Mesenchymal stem cell (in vitro differentiated cells and primary cell): ENCODE results near the gene PSTPIP1.

Experiments used
- DNase-seq: peaks from one replicate; pipeline ENCODE4 v3.0.0-alpha.2; 2013
- H2AFZ ChIP-seq: one replicate; pipeline ENCODE4 v1.6.1; 2013; ENCODE audit warnings: low read depth, mild to moderate bottlenecking, control low read depth, inconsistent platforms, low read length, moderate library complexity
- H2AK5ac ChIP-seq: 2 replicates; pipeline ENCODE4 v1.6.1; 2013; ENCODE audit warnings: low read length, moderate library complexity, mild to moderate bottlenecking, inconsistent platforms; ENCODE audit not compliant: severe bottlenecking
- H2BK120ac ChIP-seq: one replicate; pipeline ENCODE4 v1.6.1; 2013; ENCODE audit warnings: low read depth, mild to moderate bottlenecking, inconsistent platforms, low read length, moderate library complexity
- H2BK12ac ChIP-seq, 2 experiments: one replicate each; pipeline ENCODE4 v1.6.1; 2013; ENCODE audit warnings: inconsistent platforms in 2 of 2, low read length in 2 of 2, mild to moderate bottlenecking in 2 of 2, moderate library complexity in 2 of 2, control low read depth in 1 of 2
- H2BK15ac ChIP-seq: one replicate; pipeline ENCODE4 v1.6.1; 2013; ENCODE audit warnings: mild to moderate bottlenecking, low read depth, inconsistent platforms; ENCODE audit not compliant: poor library complexity, severe bottlenecking
- H2BK5ac ChIP-seq: 2 replicates; pipeline ENCODE4 v1.6.1; 2013; ENCODE audit warnings: low read depth, mild to moderate bottlenecking, low read length, control low read depth, inconsistent platforms; ENCODE audit not compliant: poor library complexity, severe bottlenecking
- H3K14ac ChIP-seq, 2 experiments: one replicate each; pipeline ENCODE4 v1.6.1; 2013; ENCODE audit warnings: inconsistent platforms in 2 of 2, low read length in 2 of 2, control low read depth in 1 of 2, mild to moderate bottlenecking in 1 of 2, moderate library complexity in 1 of 2
- H3K18ac ChIP-seq, 2 experiments: one replicate each; pipeline ENCODE4 v1.6.1; 2013; ENCODE audit warnings: inconsistent platforms in 2 of 2, low read length in 2 of 2, control low read depth in 1 of 2, low read depth in 1 of 2, mild to moderate bottlenecking in 1 of 2
- H3K23ac ChIP-seq, 2 experiments: one replicate each; pipeline ENCODE4 v1.6.1; 2013; ENCODE audit warnings: inconsistent platforms in 2 of 2, low read length in 2 of 2, mild to moderate bottlenecking in 2 of 2, moderate library complexity in 2 of 2, control low read depth in 1 of 2
- H3K27ac ChIP-seq: 2 replicates; pipeline ENCODE4 v1.5.1; 2013; ENCODE audit warnings: mild to moderate bottlenecking, moderate library complexity, low read length, control low read depth, inconsistent platforms; ENCODE audit not compliant: poor library complexity, severe bottlenecking
- H3K27me3 ChIP-seq, 2 experiments: 2 replicates each; pipeline versions ENCODE4 v1.6.1 to v1.7.0; 2013; ENCODE audit warnings: low read length in 2 of 2, mild to moderate bottlenecking in 2 of 2, moderate library complexity in 2 of 2, control low read depth in 1 of 2, inconsistent platforms in 1 of 2; ENCODE audit not compliant: control insufficient read depth in 1 of 2, insufficient read depth in 1 of 2
- H3K36me3 ChIP-seq, 2 experiments: 2 replicates each; pipeline versions ENCODE4 v1.6.1 to v1.7.0; 2013; ENCODE audit warnings: low read length in 2 of 2, control low read depth in 1 of 2, inconsistent platforms in 1 of 2, low read depth in 1 of 2, mild to moderate bottlenecking in 1 of 2; ENCODE audit not compliant: insufficient read depth in 2 of 2, control insufficient read depth in 1 of 2
- H3K4ac ChIP-seq, 2 experiments: one replicate each; pipeline ENCODE4 v1.6.1; 2013; ENCODE audit warnings: inconsistent platforms in 2 of 2, low read length in 2 of 2, mild to moderate bottlenecking in 2 of 2, moderate library complexity in 2 of 2, control low read depth in 1 of 2, low read depth in 1 of 2
- H3K4me1 ChIP-seq: 2 replicates; pipeline ENCODE4 v1.6.1; 2013; ENCODE audit warnings: low read depth, low read length, control low read depth; ENCODE audit not compliant: control insufficient read depth, insufficient read depth
- H3K4me2 ChIP-seq: 2 replicates; pipeline ENCODE4 v1.6.1; 2013; ENCODE audit warnings: low read length, mild to moderate bottlenecking, inconsistent platforms; ENCODE audit not compliant: poor library complexity, severe bottlenecking
- H3K4me3 ChIP-seq, 2 experiments: 2 replicates each; pipeline versions ENCODE4 v1.5.1 to v1.7.0; 2013; ENCODE audit warnings: low read length in 2 of 2, mild to moderate bottlenecking in 2 of 2, control low read depth in 1 of 2, low read depth in 1 of 2; ENCODE audit not compliant: insufficient read depth in 1 of 2
- H3K79me1 ChIP-seq: replicated peaks from 2 replicates; pipeline ENCODE4 v1.6.1; 2013; ENCODE audit warnings: mild to moderate bottlenecking, control low read depth, low read length, inconsistent platforms; ENCODE audit not compliant: poor library complexity, severe bottlenecking
- H3K9ac ChIP-seq: 2 replicates; pipeline ENCODE4 v1.7.0; 2013; ENCODE audit warnings: mild to moderate bottlenecking, low read length, moderate library complexity
- H3K9me3 ChIP-seq: 2 replicates; pipeline ENCODE4 v1.7.0; 2013; ENCODE audit warnings: mild to moderate bottlenecking, low read length; ENCODE audit not compliant: control insufficient read depth
- H4K8ac ChIP-seq: one replicate; pipeline ENCODE4 v1.6.1; 2013; ENCODE audit warnings: inconsistent platforms, mild to moderate bottlenecking, low read length, moderate library complexity
- H4K91ac ChIP-seq: one replicate; pipeline ENCODE4 v1.6.1; 2013; ENCODE audit warnings: mild to moderate bottlenecking, low read length, inconsistent platforms
- WGBS: methylation state at CpG from one replicate; pipeline ENCODE4 v1.1.7; 2013; ENCODE audit warnings: mixed read lengths; 5-methylcytosine and 5-hydroxymethylcytosine counted together

The PSTPIP1 gene

GRCh38 chr15:77015646-77016320, 20.9 kb downstream of the PSTPIP1 start:
- no peak overlapping the region for H2AK5ac ChIP-seq
- no peak overlapping the region for H3K4ac ChIP-seq
- no peak overlapping the region for H2AFZ ChIP-seq
- DNase-seq = no peak
- H3K9me3 ChIP-seq = no peaks in the 10 kb centered on the region
- H3K27me3 ChIP-seq = peaks cover 15 to 38% of the 10 kb centered on the region in 2 experiments
- no peak overlapping the region for H3K9ac ChIP-seq
- H2BK5ac ChIP-seq = no peak overlapping the region
- H3K23ac ChIP-seq = no peak overlapping the region
- no peak overlapping the region for H3K4me3 ChIP-seq
- no peak overlapping the region for H3K14ac ChIP-seq
- H2BK12ac ChIP-seq = no peak overlapping the region
- no peak overlapping the region for H3K27ac ChIP-seq
- no peaks in the 10 kb centered on the region for H3K36me3 ChIP-seq
- no peak overlapping the region for H2BK120ac ChIP-seq
- WGBS = 68% methylated on average over 21 of the region's 21 CpGs
- H3K4me1 ChIP-seq = peaks cover 11% of the 10 kb centered on the region
- H2BK15ac ChIP-seq = no peak overlapping the region
- no peaks in the 10 kb centered on the region for H3K79me1 ChIP-seq
- H3K4me2 ChIP-seq = no peak overlapping the region
- no peak overlapping the region for H3K18ac ChIP-seq
- H4K8ac ChIP-seq = no peak overlapping the region
- no peak overlapping the region for H4K91ac ChIP-seq

GRCh38 chr15:77016321-77016695, 21.4 kb downstream of the PSTPIP1 start:
- Histone ChIP-seq H3K4me3 (no peak overlapping the region), H3K18ac (no peak overlapping the region), H2BK12ac (no peak overlapping the region), H3K79me1 (no peaks in the 10 kb centered on the region), H2BK15ac (no peak overlapping the region), H3K36me3 (no peaks in the 10 kb centered on the region), H3K23ac (no peak overlapping the region), H2AK5ac (no peak overlapping the region), H2AFZ (no peak overlapping the region), H3K9me3 (no peaks in the 10 kb centered on the region), H3K27ac (no peak overlapping the region), H4K8ac (no peak overlapping the region), H3K4ac (no peak overlapping the region), H3K9ac (no peak overlapping the region), H4K91ac (no peak overlapping the region), H3K27me3 (peaks cover 10 to 38% of the 10 kb centered on the region in 2 experiments), H3K14ac (no peak overlapping the region), H2BK120ac (no peak overlapping the region), H2BK5ac (no peak overlapping the region), H3K4me1 (peaks cover 11% of the 10 kb centered on the region), H3K4me2 (no peak overlapping the region)
- DNase-seq = no peak
- WGBS = 76% methylated on average over 3 of the region's 3 CpGs

GRCh38 chr15:77017091-77017660, 22.2 kb downstream of the PSTPIP1 start:
- H3K14ac ChIP-seq = no peak overlapping the region
- no peak overlapping the region for H2BK120ac ChIP-seq
- H3K79me1 ChIP-seq = no peaks in the 10 kb centered on the region
- H3K9ac ChIP-seq = no peak overlapping the region
- H2AK5ac ChIP-seq = no peak overlapping the region
- no peaks in the 10 kb centered on the region for H3K9me3 ChIP-seq
- H3K23ac ChIP-seq = peak overlapping the region in 1 of 2 experiments; percentile 57
- H3K4me3 ChIP-seq = no peak overlapping the region
- H4K8ac ChIP-seq = no peak overlapping the region
- H3K36me3 ChIP-seq = no peaks in the 10 kb centered on the region
- H2AFZ ChIP-seq = no peak overlapping the region
- H2BK5ac ChIP-seq = no peak overlapping the region
- H2BK15ac ChIP-seq = no peak overlapping the region
- peaks cover 7 to 38% of the 10 kb centered on the region in 2 experiments for H3K27me3 ChIP-seq
- DNase-seq = no peak
- no peak overlapping the region for H2BK12ac ChIP-seq
- no peak overlapping the region for H3K18ac ChIP-seq
- 90% methylated on average over 7 of the region's 7 CpGs for WGBS
- H4K91ac ChIP-seq = no peak overlapping the region
- no peak overlapping the region for H3K4me2 ChIP-seq
- no peak overlapping the region for H3K27ac ChIP-seq
- H3K4me1 ChIP-seq = peaks cover 17% of the 10 kb centered on the region
- no peak overlapping the region for H3K4ac ChIP-seq

GRCh38 chr15:77017761-77018720, 23.1 kb downstream of the PSTPIP1 start:
- Histone ChIP-seq H3K4me3 (no peak overlapping the region), H3K9me3 (no peaks in the 10 kb centered on the region), H2AK5ac (no peak overlapping the region), H3K79me1 (no peaks in the 10 kb centered on the region), H2BK5ac (no peak overlapping the region), H3K23ac (no peak overlapping the region), H3K27ac (no peak overlapping the region), H3K14ac (no peak overlapping the region), H3K18ac (no peak overlapping the region), H2BK120ac (no peak overlapping the region), H3K9ac (no peak overlapping the region), H2BK12ac (no peak overlapping the region), H4K8ac (no peak overlapping the region), H3K27me3 (peaks cover 7 to 33% of the 10 kb centered on the region in 2 experiments), H4K91ac (no peak overlapping the region), H3K4ac (no peak overlapping the region), H3K36me3 (no peaks in the 10 kb centered on the region), H3K4me2 (no peak overlapping the region), H3K4me1 (peaks cover 19% of the 10 kb centered on the region), H2BK15ac (no peak overlapping the region), H2AFZ (no peak overlapping the region)
- WGBS = 91% methylated on average over 20 of the region's 20 CpGs
- DNase-seq = no peak
